GM13977 (cell line): ENCODE results near the gene XRCC5.

Experiments
- DNase-seq: peaks from one replicate; pipeline ENCODE4 v3.0.0; 2012; ENCODE audit warnings: low spot score
- in situ Hi-C: fragments of 300-500 bp; cut with MboI; formaldehyde crosslinking; loops from one replicate; pipeline ENCODE4 v1.12.0; 2022; ENCODE audit warnings: low sequenced_read_pairs, low pct_unique_long_range_greater_than_20kb, mixed read lengths, inconsistent platforms; ENCODE audit not compliant: unreplicated experiment
- TF ChIP-seq, protein P1 (sequence below): IDR thresholded peaks from 2 replicates; pipeline ENCODE4 v1.5.1; 2012; ENCODE audit warnings: mild to moderate bottlenecking, control low read depth; ENCODE audit not compliant: insufficient read depth; ENCODE audit errors: extremely low read depth, missing control alignments

The XRCC5 gene

GRCh38 chr2:216165711-216166110 lies 56.6 kb downstream of the XRCC5 start:
- TF ChIP-seq, protein P1, sequence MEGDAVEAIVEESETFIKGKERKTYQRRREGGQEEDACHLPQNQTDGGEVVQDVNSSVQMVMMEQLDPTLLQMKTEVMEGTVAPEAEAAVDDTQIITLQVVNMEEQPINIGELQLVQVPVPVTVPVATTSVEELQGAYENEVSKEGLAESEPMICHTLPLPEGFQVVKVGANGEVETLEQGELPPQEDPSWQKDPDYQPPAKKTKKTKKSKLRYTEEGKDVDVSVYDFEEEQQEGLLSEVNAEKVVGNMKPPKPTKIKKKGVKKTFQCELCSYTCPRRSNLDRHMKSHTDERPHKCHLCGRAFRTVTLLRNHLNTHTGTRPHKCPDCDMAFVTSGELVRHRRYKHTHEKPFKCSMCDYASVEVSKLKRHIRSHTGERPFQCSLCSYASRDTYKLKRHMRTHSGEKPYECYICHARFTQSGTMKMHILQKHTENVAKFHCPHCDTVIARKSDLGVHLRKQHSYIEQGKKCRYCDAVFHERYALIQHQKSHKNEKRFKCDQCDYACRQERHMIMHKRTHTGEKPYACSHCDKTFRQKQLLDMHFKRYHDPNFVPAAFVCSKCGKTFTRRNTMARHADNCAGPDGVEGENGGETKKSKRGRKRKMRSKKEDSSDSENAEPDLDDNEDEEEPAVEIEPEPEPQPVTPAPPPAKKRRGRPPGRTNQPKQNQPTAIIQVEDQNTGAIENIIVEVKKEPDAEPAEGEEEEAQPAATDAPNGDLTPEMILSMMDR, result no peak
- DNase-seq, result no peak
- in situ Hi-C loops, result no loop called here

DNA sequence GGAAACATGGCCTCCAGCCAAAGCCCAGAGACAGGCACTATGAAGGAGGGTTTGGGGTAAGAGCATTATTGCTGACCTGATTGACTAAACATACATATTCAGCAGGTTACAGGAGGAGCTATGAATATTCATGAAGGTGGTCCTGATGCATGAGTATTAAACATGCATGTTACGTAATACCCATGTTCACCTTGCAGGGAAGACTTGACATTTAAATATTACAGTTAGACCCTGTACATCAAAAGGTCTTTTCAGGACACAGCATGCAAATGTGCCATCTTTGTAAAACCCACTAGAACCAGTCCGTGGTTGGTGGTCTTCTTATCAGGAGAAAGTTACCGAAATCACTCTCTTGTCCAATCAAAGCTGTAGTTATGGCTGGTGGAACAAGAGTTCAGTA lies 59.9 kb downstream of the XRCC5 start:
- TF ChIP-seq, protein P1, result no peak
- in situ Hi-C loops, result no loop called here
- no peak for DNase-seq

GRCh38 chr2:216170076-216170763 lies 61.1 kb downstream of the XRCC5 start:
- TF ChIP-seq, protein P1, result no peak

DNA sequence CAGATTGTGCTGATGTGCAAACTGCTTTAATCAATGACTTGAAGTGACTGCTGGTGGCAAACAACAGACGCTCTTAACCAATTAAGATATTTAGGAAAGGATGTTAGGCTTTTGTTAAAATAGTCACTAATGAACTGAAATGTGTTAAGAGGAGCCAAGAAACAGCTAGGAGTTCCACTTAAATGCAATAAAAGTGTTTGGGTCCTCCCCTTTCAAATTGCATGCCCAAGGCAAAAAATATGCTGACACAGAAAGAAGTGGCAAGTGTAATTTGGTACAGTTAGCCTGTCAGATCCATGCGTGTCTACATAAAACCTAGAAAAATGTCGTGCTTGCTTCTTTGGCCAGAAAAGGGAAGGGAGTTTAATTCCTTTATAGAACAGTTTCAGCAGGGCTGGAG lies 61.9 kb downstream of the XRCC5 start:
- TF ChIP-seq, protein P1, result no peak
- no peak for DNase-seq
- in situ Hi-C loops, result no loop called here

More at GRCh38 chr2:216170076-216170763, 61.1 kb downstream of the XRCC5 start:
- DNase-seq, result no peak
- in situ Hi-C loops, result no loop called here

GRCh38 chr2:216172493-216172892 lies 63.3 kb downstream of the XRCC5 start:
- DNase-seq, result no peak
- in situ Hi-C loops, result no loop called here
- TF ChIP-seq, protein P1, result no peak

DNA sequence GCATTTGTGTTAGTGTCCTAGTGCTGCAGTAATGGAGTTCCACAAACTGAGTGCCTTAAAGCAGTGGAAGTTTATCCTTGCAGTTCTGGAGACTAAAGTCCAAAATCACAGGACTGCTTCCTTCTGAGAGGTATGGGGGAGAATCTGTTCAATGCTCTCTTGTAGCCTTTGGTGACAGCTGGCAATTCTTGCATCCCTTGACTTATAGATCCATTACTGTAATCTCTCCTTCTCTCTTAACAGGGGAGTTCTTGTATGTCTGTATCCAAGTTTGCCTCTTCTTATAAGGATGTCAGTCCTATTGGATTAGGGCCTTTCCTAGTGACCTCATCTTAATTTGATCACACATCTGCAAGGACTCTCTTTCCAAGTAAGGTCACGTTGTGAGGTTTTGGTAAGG lies 69.9 kb downstream of the XRCC5 start:
- TF ChIP-seq, protein P1, result no peak
- in situ Hi-C loops, result no loop called here
- no peak for DNase-seq
